Measurements from ENCODE around the gene CEBPA.

DNA sequence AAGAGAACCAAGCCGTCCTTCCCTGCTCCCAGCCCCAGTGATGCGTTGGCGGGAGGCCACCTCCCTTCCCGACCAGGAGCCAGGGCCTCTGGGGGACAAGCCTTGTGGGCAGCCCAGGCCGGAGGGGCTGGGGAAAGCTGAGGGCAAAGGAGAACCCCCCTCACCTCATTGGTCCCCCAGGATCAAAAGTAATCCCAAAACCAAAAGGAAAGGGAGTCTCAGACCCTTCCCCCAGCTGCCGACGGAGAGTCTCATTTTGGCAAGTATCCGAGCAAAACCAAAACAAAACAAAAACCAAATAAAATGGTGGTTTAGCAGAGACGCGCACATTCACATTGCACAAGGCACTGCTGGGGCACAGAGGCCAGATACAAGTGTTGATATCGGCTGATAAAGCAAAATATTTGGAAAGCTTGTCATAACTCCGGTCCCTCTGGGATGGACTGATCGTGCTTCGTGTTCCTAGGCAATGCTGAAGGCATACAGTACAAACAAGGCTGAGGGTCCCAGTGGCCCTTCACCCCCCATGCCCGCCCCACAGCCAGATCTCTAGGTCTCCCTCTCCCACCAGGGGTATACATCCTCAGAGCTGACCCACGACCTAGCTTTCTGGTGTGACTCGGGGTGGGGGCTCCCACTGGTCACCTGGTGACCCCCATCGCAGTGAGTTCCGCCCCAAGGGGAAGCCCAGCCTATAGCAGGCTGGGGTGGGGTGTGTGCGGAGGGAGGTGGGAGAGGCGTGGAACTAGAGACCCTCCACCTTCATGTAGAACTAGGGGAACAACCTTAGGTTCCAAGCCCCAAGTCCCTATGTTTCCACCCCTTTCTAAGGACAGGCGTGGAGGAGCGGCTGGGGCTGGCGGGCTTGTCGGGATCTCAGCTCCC lies 2.1 kb downstream of the CEBPA start:
- TF ChIP-seq YY1 (IDR thresholded peaks at IDR 0.05; ENCODE audit: insufficient read depth, insufficient read length) (no peak), ZNF274 (IDR thresholded peaks at IDR 0.05; ENCODE audit: low read depth, low read length) (no peak)

Measured in NT2/D1 (cell line).